ENCODE data around the gene ABCC10. TPM values are rescaled to one million over a fixed set of nuclear protein-coding genes. Genes with fewer than 3 reads are reported as not detected.
"Not testable (repeated sequence)": the region's sequence is repeated elsewhere in the genome, so short reads cannot be mapped to it uniquely, and the experiment has no call there.

The ABCC10 gene
- total and polyA plus RNA-seq, 7 experiments from 2014 or later: 9.8 to 74.6 (median 58.4) TPM

GRCh38 chr6:43386492-43386891, 40.8 kb upstream of the ABCC10 start:
- intact Hi-C loops (cut with micrococcal nuclease): loop anchor here (1.0 to 2.0 kb wide), 5 partner anchors 12 to 120 kb away; partner anchors contain the start of gene DLK2 (in 1 of the 2)

GRCh38 chr6:43389730-43390295, 37.5 kb upstream of the ABCC10 start:
- Mint-ChIP-seq H3K36me3 (peaks cover 0 to 2% (median 0%) of the 10 kb centered on the region in 5 donors), H3K4me1 (peaks cover 42 to 74% (median 63%) of the 10 kb centered on the region in 7 donors), H3K27me3 (peaks cover 0 to 84% (median 8%) of the 10 kb centered on the region in 5 donors), H3K4me3 (peak overlapping the region in 1 of 10 donors; percentile 80), H3K9me3 (peaks cover 0 to 4% (median 0%) of the 10 kb centered on the region in 11 donors), H3K27ac (peak overlapping the region in 1 of 9 donors; percentile 70)
- CTCF ChIA-PET: interaction anchor here (1.0 to 1.4 kb wide), 5 partner anchors 8 to 116 kb away, joined by 3 to 4 read pairs (median 3); no protein-coding TSS in a partner anchor
- POLR2A ChIA-PET: interaction anchor here (0.6 to 2.3 kb wide), 5 partner anchors 8 to 30 kb away, joined by 3 to 16 read pairs (median 4); partner anchors contain the start of gene ZNF318
- Histone ChIP-seq H3K9me3 (ENCODE audit: control insufficient read depth in 2 of 3, low read length in 3 of 3) (no peaks in the 10 kb centered on the region), H3K27ac (ENCODE audit: low read depth, low read length) (no peak overlapping the region), H3K36me3 (ENCODE audit: control insufficient read depth in 2 of 3, insufficient read depth in 3 of 3, low read length in 3 of 3) (no peaks in the 10 kb centered on the region), H3K4me1 (ENCODE audit: control insufficient read depth in 2 of 2, insufficient read depth in 2 of 2, low read length in 2 of 2) (peaks cover 25 to 39% of the 10 kb centered on the region in 2 donors), H3K27me3 (ENCODE audit: control insufficient read depth in 2 of 2, insufficient read depth in 2 of 2, low read length in 2 of 2) (no peaks in the 10 kb centered on the region), H3K4me3 (ENCODE audit: low read length) (no peak overlapping the region)
- intact Hi-C loops (cut with micrococcal nuclease): no loop called here
- ATAC-seq: no peak
- DNase-seq: no peak

More at GRCh38 chr6:43386492-43386891, 40.8 kb upstream of the ABCC10 start:
- Histone ChIP-seq H3K27me3 (ENCODE audit: control insufficient read depth in 2 of 2, insufficient read depth in 2 of 2, low read length in 2 of 2) (no peaks in the 10 kb centered on the region), H3K36me3 (ENCODE audit: control insufficient read depth in 2 of 3, insufficient read depth in 3 of 3, low read length in 3 of 3) (no peaks in the 10 kb centered on the region), H3K27ac (ENCODE audit: low read depth, low read length) (no peak overlapping the region), H3K9me3 (ENCODE audit: control insufficient read depth in 2 of 3, low read length in 3 of 3) (no peaks in the 10 kb centered on the region), H3K4me3 (ENCODE audit: low read length) (no peak overlapping the region), H3K4me1 (ENCODE audit: control insufficient read depth in 2 of 2, insufficient read depth in 2 of 2, low read length in 2 of 2) (peaks cover 46 to 59% of the 10 kb centered on the region in 2 donors)
- DNase-seq: peak in 3 of 9 donors; percentile 43 to 64 (median 44)
- ChIA-PET CTCF (interaction anchor here (0.6 to 1.3 kb wide), 7 partner anchors 18 to 1760 kb away, joined by 3 to 5 read pairs (median 3); partner anchors contain the start of gene DNPH1), POLR2A (interaction anchor here (0.7 to 1.4 kb wide), 3 partner anchors 17 to 162 kb away, joined by 3 to 8 read pairs (median 3); partner anchors contain the start of gene ZNF318)
- peaks cover 0 to 8% (median 0%) of the 10 kb centered on the region in 5 donors for H3K36me3 Mint-ChIP-seq
- peaks cover 0 to 67% (median 4%) of the 10 kb centered on the region in 5 donors for H3K27me3 Mint-ChIP-seq
- H3K27ac Mint-ChIP-seq: peak overlapping the region in 8 of 9 donors; percentile 6 to 95 (median 73)
- H3K9me3 Mint-ChIP-seq: peaks cover 0 to 4% (median 0%) of the 10 kb centered on the region in 11 donors
- no peak for ATAC-seq
- H3K4me1 Mint-ChIP-seq: peaks cover 54 to 78% (median 72%) of the 10 kb centered on the region in 7 donors
- peak overlapping the region in 4 of 10 donors; percentile 23 to 63 (median 40) for H3K4me3 Mint-ChIP-seq

GRCh38 chr6:43390753-43391439, 36.4 kb upstream of the ABCC10 start:
- Mint-ChIP-seq H3K27me3 (peaks cover 0 to 79% (median 8%) of the 10 kb centered on the region in 5 donors), H3K4me1 (peaks cover 36 to 63% (median 52%) of the 10 kb centered on the region in 7 donors), H3K27ac (peak overlapping the region in 7 of 9 donors; percentile 5 to 78 (median 59)), H3K4me3 (peak overlapping the region; percentile 54 to 85 (median 76))
- H3K27ac ChIP-seq (ENCODE audit: low read depth, low read length); H3K9me3 Mint-ChIP-seq; H3K9me3 ChIP-seq (ENCODE audit: control insufficient read depth in 2 of 3, low read length in 3 of 3); DNase-seq; H3K27me3 ChIP-seq (ENCODE audit: control insufficient read depth in 2 of 2, insufficient read depth in 2 of 2, low read length in 2 of 2); ATAC-seq; H3K36me3 ChIP-seq (ENCODE audit: control insufficient read depth in 2 of 3, insufficient read depth in 3 of 3, low read length in 3 of 3); intact Hi-C loops (cut with micrococcal nuclease); H3K36me3 Mint-ChIP-seq: not testable (repeated sequence)
- peak overlapping the region; percentile 15 for H3K4me3 ChIP-seq (ENCODE audit: low read length)
- POLR2A ChIA-PET: interaction anchor here (0.6 to 2.3 kb wide), 4 partner anchors 9 to 27 kb away, joined by 3 to 16 read pairs (median 4); partner anchors contain the start of gene ZNF318
- CTCF ChIA-PET: interaction anchor here (1.4 kb wide), 1 partner anchor 30 kb away, joined by 3 read pairs; no protein-coding TSS in a partner anchor
- H3K4me1 ChIP-seq (ENCODE audit: control insufficient read depth in 2 of 2, insufficient read depth in 2 of 2, low read length in 2 of 2): peaks cover 18 to 30% of the 10 kb centered on the region in 2 donors

GRCh38 chr6:43391440-43392031, 35.8 kb upstream of the ABCC10 start:
- peaks cover 30 to 57% (median 46%) of the 10 kb centered on the region in 7 donors for H3K4me1 Mint-ChIP-seq
- H3K27me3 Mint-ChIP-seq: peaks cover 0 to 78% (median 8%) of the 10 kb centered on the region in 5 donors

GRCh38 chr6:43393133-43393532, 34.2 kb upstream of the ABCC10 start:
- ATAC-seq; H3K4me3 ChIP-seq (ENCODE audit: low read length); DNase-seq; H3K9me3 Mint-ChIP-seq; H3K36me3 Mint-ChIP-seq; intact Hi-C loops (cut with micrococcal nuclease); H3K27me3 ChIP-seq (ENCODE audit: control insufficient read depth in 2 of 2, insufficient read depth in 2 of 2, low read length in 2 of 2); H3K36me3 ChIP-seq (ENCODE audit: control insufficient read depth in 2 of 3, insufficient read depth in 3 of 3, low read length in 3 of 3); H3K27ac ChIP-seq (ENCODE audit: low read depth, low read length); H3K9me3 ChIP-seq (ENCODE audit: control insufficient read depth in 2 of 3, low read length in 3 of 3): not testable (repeated sequence)
- ChIA-PET CTCF (interaction anchor here (0.6 kb wide), 1 partner anchor 61 kb away, joined by 3 read pairs; no protein-coding TSS in a partner anchor), POLR2A (interaction anchor here (0.6 to 1.6 kb wide), 3 partner anchors 9 to 49 kb away, joined by 3 to 6 read pairs (median 5); no protein-coding TSS in a partner anchor)
- H3K4me1 Mint-ChIP-seq: peaks cover 26 to 56% (median 44%) of the 10 kb centered on the region in 7 donors
- peaks cover 18 to 30% of the 10 kb centered on the region in 2 donors for H3K4me1 ChIP-seq (ENCODE audit: control insufficient read depth in 2 of 2, insufficient read depth in 2 of 2, low read length in 2 of 2)
- H3K27ac Mint-ChIP-seq: peak overlapping the region in 5 of 9 donors; percentile 4 to 67 (median 39)
- H3K4me3 Mint-ChIP-seq: peak overlapping the region in 6 of 10 donors; percentile 3 to 60 (median 40)
- peaks cover 0 to 73% (median 8%) of the 10 kb centered on the region in 5 donors for H3K27me3 Mint-ChIP-seq

More at GRCh38 chr6:43391440-43392031, 35.8 kb upstream of the ABCC10 start:
- H3K36me3 ChIP-seq (ENCODE audit: control insufficient read depth in 2 of 3, insufficient read depth in 3 of 3, low read length in 3 of 3): no peaks in the 10 kb centered on the region
- ChIA-PET CTCF (interaction anchor here (1.4 kb wide), 1 partner anchor 30 kb away, joined by 3 read pairs; no protein-coding TSS in a partner anchor), POLR2A (interaction anchor here (0.6 to 2.3 kb wide), 5 partner anchors 20 to 29 kb away, joined by 3 to 16 read pairs (median 4); partner anchors contain the start of gene ZNF318)
- ATAC-seq (peak; percentile 78), DNase-seq (peak in 7 of 9 donors; percentile 29 to 54 (median 37))
- H3K4me3 Mint-ChIP-seq: peak overlapping the region; percentile 54 to 85 (median 76)
- intact Hi-C loops (cut with micrococcal nuclease): no loop called here
- H3K4me3 ChIP-seq (ENCODE audit: low read length): peak overlapping the region; percentile 15
- no peaks in the 10 kb centered on the region for H3K9me3 ChIP-seq (ENCODE audit: control insufficient read depth in 2 of 3, low read length in 3 of 3)
- H3K27me3 ChIP-seq (ENCODE audit: control insufficient read depth in 2 of 2, insufficient read depth in 2 of 2, low read length in 2 of 2): no peaks in the 10 kb centered on the region
- H3K9me3 Mint-ChIP-seq: no peaks in the 10 kb centered on the region
- H3K27ac Mint-ChIP-seq: peak overlapping the region in 7 of 9 donors; percentile 5 to 85 (median 70)
- peaks cover 18 to 30% of the 10 kb centered on the region in 2 donors for H3K4me1 ChIP-seq (ENCODE audit: control insufficient read depth in 2 of 2, insufficient read depth in 2 of 2, low read length in 2 of 2)
- no peak overlapping the region for H3K27ac ChIP-seq (ENCODE audit: low read depth, low read length)
- H3K36me3 Mint-ChIP-seq: no peaks in the 10 kb centered on the region
